ENCODE data around the gene JMJD7. TPM values are rescaled to one million over a fixed set of nuclear protein-coding genes. Genes with fewer than 3 reads are reported as not detected.

Gene JMJD7
- total RNA-seq, 2 experiments from 2014 or later: 35.6 to 38.4 TPM

GRCh38 chr15:41819455-41820050 is 8.3 kb upstream of the JMJD7 start:
- H3K9me3 ChIP-seq (ENCODE audit: control insufficient read depth in 1 of 2, insufficient read depth in 1 of 2, low read length in 2 of 2): no peaks in the 10 kb centered on the region
- no peak for TF ChIP-seq CTCF (IDR thresholded peaks at IDR 0.05)
- Mint-ChIP-seq H3K4me3 (no peak overlapping the region), H3K36me3 (ENCODE audit: low read depth) (peaks cover 76% of the 10 kb centered on the region), H3K4me1 (ENCODE audit: low read depth) (no peaks in the 10 kb centered on the region), H3K9me3 (no peaks in the 10 kb centered on the region), H3K27me3 (no peaks in the 10 kb centered on the region), H3K27ac (no peak overlapping the region)
- POLR2A ChIA-PET: no interaction called here
- no peak overlapping the region for H3K27ac ChIP-seq (ENCODE audit: low read depth in 1 of 2, low read length in 2 of 2)
- intact Hi-C loops (cut with DNase I, micrococcal nuclease): loop anchor here in 1 of 2 experiments (10.0 kb wide), 1 partner anchor 915 kb away; no protein-coding TSS in a partner anchor
- ATAC-seq (ENCODE audit: poor library complexity): no peak
- no peaks in the 10 kb centered on the region for H3K27me3 ChIP-seq (ENCODE audit: control insufficient read depth in 1 of 2, insufficient read depth in 2 of 2, low read length in 2 of 2)
- CTCF ChIA-PET: interaction anchor here (1.2 to 2.3 kb wide), 2 partner anchors 47 to 85 kb away, joined by 3 to 5 read pairs; no protein-coding TSS in a partner anchor
- peaks cover 78% of the 10 kb centered on the region for H3K36me3 ChIP-seq (ENCODE audit: insufficient read depth, low read length)
- no peak overlapping the region for H3K4me3 ChIP-seq (ENCODE audit: low read length)
- no peaks in the 10 kb centered on the region for H3K4me1 ChIP-seq (ENCODE audit: insufficient read depth, low read length)
- DNase-seq: peak in 1 of 14 experiments; percentile 6

DNA sequence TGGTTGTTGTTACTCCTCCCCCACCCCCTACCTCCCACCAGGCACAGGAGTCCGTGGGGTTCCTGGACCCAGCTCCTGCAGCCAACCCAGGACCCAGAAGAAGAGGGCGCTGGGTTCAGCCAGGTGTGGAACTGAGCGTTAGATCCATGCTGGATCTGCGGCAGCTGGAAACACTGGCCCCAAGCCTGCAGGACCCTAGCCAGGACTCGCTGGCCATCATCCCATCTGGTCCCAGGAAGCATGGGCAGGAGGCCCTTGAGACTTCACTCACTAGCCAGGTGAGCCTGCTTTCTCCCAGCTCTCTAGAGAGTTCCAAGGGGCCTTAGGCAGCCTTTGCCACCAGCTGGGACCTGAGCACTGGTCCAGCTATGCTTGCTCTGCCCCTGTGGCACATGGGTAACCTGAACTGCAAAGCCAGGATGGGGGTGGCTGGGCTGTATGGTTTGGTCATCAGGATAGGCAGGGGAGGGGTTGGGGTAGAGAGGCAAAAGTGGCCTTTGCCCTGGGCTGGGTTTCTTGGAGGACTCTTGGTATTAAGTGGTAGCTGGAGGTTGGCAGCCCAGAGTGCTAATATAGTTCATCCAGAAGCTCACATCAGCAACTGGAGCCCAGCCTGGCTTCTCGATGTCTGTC is 7.0 kb upstream of the JMJD7 start:
- intact Hi-C loops (cut with DNase I, micrococcal nuclease): no loop called here

GRCh38 chr15:41821831-41822230 is 6.1 kb upstream of the JMJD7 start:
- H3K4me3 Mint-ChIP-seq: no peak overlapping the region
- ChIA-PET CTCF (no interaction called here), POLR2A (no interaction called here)
- DNase-seq: no peak
- intact Hi-C loops (cut with DNase I, micrococcal nuclease): no loop called here
- H3K9me3 ChIP-seq (ENCODE audit: control insufficient read depth in 1 of 2, insufficient read depth in 1 of 2, low read length in 2 of 2): no peaks in the 10 kb centered on the region
- peaks cover 60% of the 10 kb centered on the region for H3K36me3 ChIP-seq (ENCODE audit: insufficient read depth, low read length)
- no peaks in the 10 kb centered on the region for H3K4me1 Mint-ChIP-seq (ENCODE audit: low read depth)
- no peaks in the 10 kb centered on the region for H3K27me3 Mint-ChIP-seq
- TF ChIP-seq CTCF (IDR thresholded peaks at IDR 0.05): no peak
- H3K4me3 ChIP-seq (ENCODE audit: low read length): no peak overlapping the region
- no peak for ATAC-seq (ENCODE audit: poor library complexity)
- H3K36me3 Mint-ChIP-seq (ENCODE audit: low read depth): peaks cover 59% of the 10 kb centered on the region
- H3K27me3 ChIP-seq (ENCODE audit: control insufficient read depth in 1 of 2, insufficient read depth in 2 of 2, low read length in 2 of 2): no peaks in the 10 kb centered on the region
- H3K27ac ChIP-seq (ENCODE audit: low read depth in 1 of 2, low read length in 2 of 2): no peak overlapping the region
- H3K9me3 Mint-ChIP-seq: no peaks in the 10 kb centered on the region
- H3K4me1 ChIP-seq (ENCODE audit: insufficient read depth, low read length): no peaks in the 10 kb centered on the region
- no peak overlapping the region for H3K27ac Mint-ChIP-seq

More for the DNA sequence above, 7.0 kb upstream of the JMJD7 start:
- H3K4me3 ChIP-seq (ENCODE audit: low read length): no peak overlapping the region
- ChIA-PET CTCF (interaction anchor here (2.3 kb wide), 1 partner anchor 48 kb away, joined by 5 read pairs; no protein-coding TSS in a partner anchor), POLR2A (interaction anchor here (0.6 to 1.1 kb wide), 2 partner anchors 31 to 72 kb away, joined by 3 read pairs; no protein-coding TSS in a partner anchor)
- peaks cover 66% of the 10 kb centered on the region for H3K36me3 ChIP-seq (ENCODE audit: insufficient read depth, low read length)
- DNase-seq (no peak), ATAC-seq (ENCODE audit: poor library complexity) (no peak)
- Mint-ChIP-seq H3K4me1 (ENCODE audit: low read depth) (no peaks in the 10 kb centered on the region), H3K36me3 (ENCODE audit: low read depth) (peaks cover 68% of the 10 kb centered on the region), H3K27ac (no peak overlapping the region), H3K27me3 (no peaks in the 10 kb centered on the region), H3K4me3 (no peak overlapping the region), H3K9me3 (no peaks in the 10 kb centered on the region)
- H3K27ac ChIP-seq (ENCODE audit: low read depth in 1 of 2, low read length in 2 of 2): no peak overlapping the region
- H3K27me3 ChIP-seq (ENCODE audit: control insufficient read depth in 1 of 2, insufficient read depth in 2 of 2, low read length in 2 of 2): no peaks in the 10 kb centered on the region
- TF ChIP-seq CTCF (IDR thresholded peaks at IDR 0.05): no peak
- no peaks in the 10 kb centered on the region for H3K4me1 ChIP-seq (ENCODE audit: insufficient read depth, low read length)
- H3K9me3 ChIP-seq (ENCODE audit: control insufficient read depth in 1 of 2, insufficient read depth in 1 of 2, low read length in 2 of 2): no peaks in the 10 kb centered on the region

Measured in CD4-positive, alpha-beta T cell (primary cell).